HPDE6-E6E7 (cell line): ENCODE data around the gene ZFYVE28.
"Not testable (repeated sequence)": the region's sequence is repeated elsewhere in the genome, so short reads cannot be mapped to it uniquely, and the experiment has no call there.

Experiments used
- DNase-seq: peaks from one replicate; pipeline ENCODE4 v3.0.0; 2011; ENCODE audit warnings: missing footprints; ENCODE audit errors: extremely low spot score

ZFYVE28 gene

GRCh38 chr4:2446656-2447564, 28.5 kb upstream of the ZFYVE28 start:
- no peak for DNase-seq

GRCh38 chr4:2445571-2445970, 27.1 kb upstream of the ZFYVE28 start:
- DNase-seq, result no peak

DNA sequence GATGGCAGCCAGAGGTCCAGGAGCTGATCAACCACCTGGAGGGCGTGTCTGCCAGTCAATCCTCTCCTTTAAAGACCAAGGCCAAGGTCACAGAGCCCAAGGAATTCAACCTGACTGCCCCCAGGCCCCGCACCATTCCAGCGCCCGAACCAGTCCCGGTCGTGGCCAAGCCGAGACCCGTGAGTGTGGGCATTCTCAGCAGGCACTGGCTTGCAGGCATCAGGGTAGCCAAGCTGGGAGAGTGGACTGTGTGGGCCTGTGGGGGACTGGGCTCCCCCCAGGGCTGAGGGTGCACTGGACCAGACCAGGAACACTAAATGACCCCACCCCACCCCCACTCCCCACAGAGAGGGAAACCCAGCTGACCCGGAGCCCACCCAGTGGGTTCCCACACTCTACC, 26.7 kb upstream of the ZFYVE28 start:
- no peak for DNase-seq

DNA sequence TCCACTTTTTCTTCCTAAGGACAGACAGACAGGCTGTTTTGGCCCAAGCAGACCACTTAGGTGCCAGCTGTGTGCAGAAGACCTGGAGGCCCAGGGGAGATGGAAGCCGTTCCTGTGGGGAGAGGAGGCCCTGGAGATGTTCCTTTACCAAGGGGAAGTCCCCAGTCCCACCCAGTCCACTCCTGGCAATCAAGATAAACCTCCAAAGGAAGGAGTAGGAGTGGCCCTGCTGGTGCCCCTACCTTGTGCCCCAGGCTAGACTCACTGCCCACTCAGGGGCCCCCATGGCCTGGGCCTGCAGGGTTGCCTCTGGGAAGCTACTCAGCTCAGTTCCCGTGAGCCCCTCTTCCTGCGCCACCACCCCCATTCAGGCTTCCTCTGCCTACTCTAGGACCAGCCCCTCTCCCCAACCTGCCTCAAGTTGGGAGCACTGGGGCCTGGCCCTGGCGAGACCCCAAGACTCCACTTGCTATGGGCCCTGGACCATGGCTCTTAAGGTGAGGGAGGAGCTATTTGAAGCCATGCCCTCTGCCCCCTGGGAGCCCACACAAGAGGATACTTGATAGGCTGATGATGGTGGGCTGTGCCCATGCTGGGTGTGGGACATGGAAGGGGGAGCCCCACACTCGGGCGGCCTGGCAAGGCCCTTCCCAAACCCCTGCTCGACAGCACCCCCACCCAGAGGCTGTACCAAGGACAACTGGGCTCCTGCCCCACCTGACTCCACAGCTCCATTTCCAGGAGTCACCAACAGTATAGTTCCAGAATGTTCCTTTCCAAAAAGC, 25.7 kb upstream of the ZFYVE28 start:
- no peak for DNase-seq

GRCh38 chr4:2443061-2443730, 24.8 kb upstream of the ZFYVE28 start:
- no peak for DNase-seq

- no peak for DNase-seq
Observed at GRCh38 chr4:2442175-2442993, 23.9 kb upstream of the ZFYVE28 start.

DNA sequence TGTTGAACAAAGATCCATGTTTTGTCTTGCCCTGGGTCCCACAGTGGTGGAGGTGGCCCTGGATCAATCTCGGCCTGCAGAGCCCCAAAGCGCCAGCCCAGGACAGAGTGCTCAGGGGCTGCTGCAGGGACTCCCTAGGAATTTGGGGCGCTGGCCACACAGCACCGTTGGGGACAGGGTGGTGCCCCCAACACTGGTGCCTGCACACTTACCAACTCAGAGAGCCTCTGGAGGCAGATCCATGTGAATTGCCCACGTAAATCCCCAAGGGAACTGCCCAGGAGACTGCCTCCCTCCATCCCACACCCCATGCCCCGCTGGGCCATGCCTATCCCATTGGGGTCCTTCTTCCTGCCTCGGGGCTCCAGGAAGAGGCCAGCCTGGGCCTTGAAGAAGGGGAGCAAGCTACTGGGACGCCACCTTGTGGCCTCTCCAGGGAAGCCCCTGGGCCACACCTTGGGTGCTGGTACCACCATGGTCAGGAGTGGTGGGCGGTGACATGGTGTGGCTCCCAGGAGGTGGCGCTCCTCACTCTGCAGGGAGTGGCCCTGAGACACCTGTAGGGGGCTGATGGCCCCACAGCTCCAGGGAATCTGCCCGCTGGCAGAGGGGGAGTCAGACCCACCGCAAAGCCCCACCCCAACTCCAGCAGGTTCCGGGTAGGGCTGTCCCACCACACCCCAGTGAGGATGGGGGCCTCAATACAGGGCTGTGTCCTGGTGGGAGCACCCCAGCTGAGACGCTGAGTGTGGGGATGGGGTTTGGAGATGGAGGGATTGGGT, 23.1 kb upstream of the ZFYVE28 start:
- DNase-seq, result peak; percentile 61

GRCh38 chr4:2438822-2439718, 20.6 kb upstream of the ZFYVE28 start:
- DNase-seq, result no peak

DNA sequence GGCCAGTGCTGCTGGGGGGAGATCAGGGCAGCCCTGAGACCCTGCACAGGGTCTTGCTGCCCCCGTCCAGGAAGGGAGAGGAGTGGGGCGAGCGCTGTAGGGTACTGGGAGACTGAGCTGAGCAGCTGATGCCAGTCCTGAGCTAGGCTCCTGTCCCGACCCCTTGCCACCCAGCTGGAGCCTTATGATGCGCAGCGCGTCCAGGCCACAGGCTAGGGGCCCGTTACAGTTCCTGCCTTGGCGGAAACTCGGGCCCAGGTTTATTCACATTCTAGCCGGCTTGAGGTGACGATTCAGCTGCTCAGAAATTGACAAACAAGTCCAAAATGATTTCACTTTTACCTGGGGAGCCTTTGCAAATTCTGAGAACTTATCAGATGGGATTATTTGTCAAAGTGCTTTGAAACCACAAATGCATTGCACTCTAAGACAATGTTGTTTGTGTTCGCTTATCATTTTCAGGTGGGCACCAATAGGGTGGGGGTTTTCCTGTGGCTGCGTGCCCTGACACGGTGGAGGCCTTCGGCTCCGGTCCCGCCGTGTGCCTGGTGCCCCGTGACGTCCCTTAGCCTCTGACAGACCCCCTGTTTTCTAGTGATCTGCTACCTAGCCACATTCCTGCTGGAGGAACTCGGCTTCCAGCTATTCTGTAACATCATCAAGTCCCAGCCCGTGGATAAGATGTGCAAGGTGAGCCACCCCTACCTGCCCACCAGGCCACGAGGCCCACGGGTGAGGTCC, 19.2 kb upstream of the ZFYVE28 start:
- no peak for DNase-seq

GRCh38 chr4:2436761-2437474, 18.5 kb upstream of the ZFYVE28 start:
- DNase-seq, result no peak

GRCh38 chr4:2436301-2436700, 17.9 kb upstream of the ZFYVE28 start:
- DNase-seq, result no peak

- DNase-seq, result no peak
Observed at GRCh38 chr4:2434420-2434819, 16.0 kb upstream of the ZFYVE28 start.

- DNase-seq, result no peak
Observed at GRCh38 chr4:2433609-2434350, 15.3 kb upstream of the ZFYVE28 start.

GRCh38 chr4:2432991-2433530, 14.6 kb upstream of the ZFYVE28 start:
- DNase-seq, result no peak

DNA sequence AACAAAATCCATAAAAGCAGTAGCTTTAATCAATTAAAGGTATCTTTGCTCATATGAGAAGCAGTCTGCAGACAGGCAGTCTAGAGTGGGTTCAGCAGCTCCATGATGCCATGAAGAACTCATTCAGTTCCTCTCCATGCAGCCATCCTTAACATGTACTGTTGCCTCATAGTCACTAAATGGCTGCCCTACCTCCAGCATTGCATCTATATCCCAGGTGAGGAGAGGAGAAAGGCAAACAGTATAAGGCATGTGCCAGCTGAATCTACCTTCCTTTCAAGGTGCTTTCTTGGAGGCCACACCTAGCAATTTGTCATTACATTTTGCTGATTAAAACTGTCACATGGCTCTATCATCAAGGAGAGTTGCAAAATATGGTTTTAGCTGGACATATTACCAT, 13.6 kb upstream of the ZFYVE28 start:
- no peak for DNase-seq

DNA sequence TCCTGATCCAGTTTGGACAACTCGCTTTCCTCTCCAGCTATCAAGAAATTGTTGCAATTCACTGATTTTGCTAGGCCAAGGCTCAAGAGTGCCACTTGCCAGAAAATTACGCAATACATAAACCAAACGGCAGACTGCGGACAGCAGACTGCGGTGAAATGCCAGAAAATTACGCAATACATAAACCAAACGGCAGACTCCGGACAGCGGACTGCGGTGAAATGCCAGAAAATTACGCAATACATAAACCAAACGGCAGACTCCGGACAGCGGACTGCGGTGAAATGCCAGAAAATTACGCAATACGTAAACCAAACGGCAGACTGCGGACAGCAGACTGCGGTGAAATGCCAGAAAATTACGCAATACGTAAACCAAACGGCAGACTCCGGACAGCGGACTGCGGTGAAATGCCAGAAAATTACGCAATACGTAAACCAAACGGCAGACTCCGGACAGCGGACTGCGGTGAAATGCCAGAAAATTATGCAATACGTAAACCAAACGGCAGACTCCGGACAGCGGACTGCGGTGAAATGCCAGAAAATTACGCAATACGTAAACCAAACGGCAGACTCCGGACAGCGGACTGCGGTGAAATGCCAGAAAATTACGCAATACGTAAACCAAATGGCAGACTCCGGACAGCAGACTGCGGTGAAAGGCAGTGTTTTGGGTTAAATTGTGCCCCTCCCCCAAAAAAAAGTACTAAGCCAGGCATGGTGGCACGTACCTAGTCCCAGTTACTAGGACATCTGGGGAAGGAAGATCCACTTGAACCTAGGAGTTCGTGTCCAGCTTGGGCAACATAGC, 11.7 kb upstream of the ZFYVE28 start:
- DNase-seq, result not testable (repeated sequence)
